Psoas muscle (tissue), 8 donors: ENCODE measurements around the gene ZPLD1. TPM values are rescaled to one million over a fixed set of nuclear protein-coding genes. Genes with fewer than 3 reads are reported as not detected.

Source experiments
- ATAC-seq, 4 donors: fragments of 200-7000 bp; cut with Tn5 transposase; one replicate each; pipeline ENCODE4 v1.9.1; 2020; ENCODE audit warnings: moderate library complexity in 3 of 4, mild to moderate bottlenecking in 2 of 4
- DNase-seq, 2 donors: peaks; one replicate each; pipeline ENCODE4 v3.0.0-alpha.2; 2020
- H3K27ac ChIP-seq: fragments of 200-600 bp; one replicate; pipeline ENCODE4 v1.8.0; 2022
- H3K27me3 ChIP-seq, 3 donors: fragments of 200-600 bp in 1 of 3; one replicate each; pipeline versions ENCODE4 v1.6.1 to v1.8.0; 2013 to 2022; ENCODE audit warnings: low read length in 2 of 3, mild to moderate bottlenecking in 2 of 3, moderate library complexity in 1 of 3; ENCODE audit not compliant: insufficient read depth in 3 of 3
- H3K36me3 ChIP-seq, 2 donors: fragments of 200-600 bp in 1 of 2; one replicate each; pipeline versions ENCODE4 v1.6.1 to v1.8.0; 2013 to 2022; ENCODE audit warnings: low read depth in 1 of 2, mild to moderate bottlenecking in 1 of 2, moderate library complexity in 1 of 2; ENCODE audit not compliant: insufficient read depth in 1 of 2
- H3K4me1 ChIP-seq: fragments of 200-600 bp; one replicate; pipeline ENCODE4 v1.8.0; 2022
- H3K4me3 ChIP-seq: fragments of 200-600 bp; one replicate; pipeline ENCODE4 v1.8.0; 2022; ENCODE audit warnings: mild to moderate bottlenecking
- H3K9me3 ChIP-seq: fragments of 200-600 bp; one replicate; pipeline ENCODE4 v1.8.0; 2022
- WGBS, 3 donors: extraction: QIAGEN DNeasy Blood & Tissue Kit; methylation state at CpG; one replicate each; pipeline versions ENCODE4 v1.1.6 to v1.1.7; 2013; 5-methylcytosine and 5-hydroxymethylcytosine counted together
- intact Hi-C, 2 donors: fragments of 100-400 bp; cut with DNase I; formaldehyde crosslinking; loops; one replicate each; pipeline versions ENCODE4 v1.11.0 to v1.14.2; 2022
- polyA plus RNA-seq, 3 donors: library from polyadenylated mRNA; stranded (reverse); fragments of 200-250 nt; gene quantifications; one replicate each; pipeline ENCODE4 v1.2.3, GENCODE V29; 2013
- total RNA-seq, 4 donors: library from RNA; stranded (reverse); fragmentation: NEBNext Ultra II Directional in 2 of 4; extraction: Animal tissue kit (Norgen Biotek cat#: 25700) in 2 of 4; gene quantifications; one replicate each; pipeline versions ENCODE4 v1.2.1 to v1.2.4, GENCODE V29; 2021 to 2023
- TF ChIP-seq, protein P1 (sequence below): fragments of 200-600 bp; IDR thresholded peaks from one replicate; pipeline ENCODE4 v1.8.0; 2022; ENCODE audit warnings: antibody characterized with exemption
- donor health status: healthy with polysubstance abuse.
- donor health status: DM: no; HTN: no; CAD: no; lungs with moderate emphysema.
- donor health status: Bipolar disorder and iron deficiency.
- donor health status: healthy.
- donor health status: DM: yes; HTN: yes; CAD: no.
- donor health status: DM: no; HTN: no; CAD: no.
- donor health status: DM: no; HTN: no; CAD: no.
- donor health status: DM: yes; HTN: yes; CAD: no.

Gene ZPLD1
- total and polyA plus RNA-seq, 7 donors = 0.01 to 0.50 TPM; not detected in 5

DNA sequence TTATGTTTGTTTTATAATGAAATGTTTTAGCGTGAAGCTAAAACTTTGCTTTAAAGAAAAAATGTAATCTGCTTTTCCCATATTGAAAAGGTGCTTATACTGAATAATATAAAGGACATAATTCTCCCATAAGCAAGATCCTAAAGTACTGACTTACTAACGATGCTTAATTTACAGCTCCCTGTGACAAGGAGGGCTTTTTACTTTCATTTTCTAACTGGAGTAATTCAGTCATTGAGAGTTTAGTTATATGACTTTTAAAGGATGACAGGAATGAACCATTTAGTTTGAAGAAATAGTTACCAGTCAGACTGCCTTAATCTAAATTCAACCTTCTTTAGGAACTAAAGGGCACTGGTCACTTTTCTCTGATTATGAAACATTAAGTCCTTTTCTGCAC lies 19.3 kb upstream of the ZPLD1 start:
- intact Hi-C loops = no loop called here
- no peak for ATAC-seq
- Histone ChIP-seq H3K9me3 (no peaks in the 10 kb centered on the region), H3K27ac (no peak overlapping the region), H3K27me3 (no peaks in the 10 kb centered on the region), H3K4me3 (peak overlapping the region; percentile 20), H3K4me1 (no peaks in the 10 kb centered on the region), H3K36me3 (no peaks in the 10 kb centered on the region)
- TF ChIP-seq, protein P1, sequence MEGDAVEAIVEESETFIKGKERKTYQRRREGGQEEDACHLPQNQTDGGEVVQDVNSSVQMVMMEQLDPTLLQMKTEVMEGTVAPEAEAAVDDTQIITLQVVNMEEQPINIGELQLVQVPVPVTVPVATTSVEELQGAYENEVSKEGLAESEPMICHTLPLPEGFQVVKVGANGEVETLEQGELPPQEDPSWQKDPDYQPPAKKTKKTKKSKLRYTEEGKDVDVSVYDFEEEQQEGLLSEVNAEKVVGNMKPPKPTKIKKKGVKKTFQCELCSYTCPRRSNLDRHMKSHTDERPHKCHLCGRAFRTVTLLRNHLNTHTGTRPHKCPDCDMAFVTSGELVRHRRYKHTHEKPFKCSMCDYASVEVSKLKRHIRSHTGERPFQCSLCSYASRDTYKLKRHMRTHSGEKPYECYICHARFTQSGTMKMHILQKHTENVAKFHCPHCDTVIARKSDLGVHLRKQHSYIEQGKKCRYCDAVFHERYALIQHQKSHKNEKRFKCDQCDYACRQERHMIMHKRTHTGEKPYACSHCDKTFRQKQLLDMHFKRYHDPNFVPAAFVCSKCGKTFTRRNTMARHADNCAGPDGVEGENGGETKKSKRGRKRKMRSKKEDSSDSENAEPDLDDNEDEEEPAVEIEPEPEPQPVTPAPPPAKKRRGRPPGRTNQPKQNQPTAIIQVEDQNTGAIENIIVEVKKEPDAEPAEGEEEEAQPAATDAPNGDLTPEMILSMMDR = no peak
- DNase-seq = no peak
- WGBS, 3 donors = 35 to 61% (median 45%) methylated on average over 2 of the region's 2 CpGs

- TF ChIP-seq, protein P1 = no peak
- no peak overlapping the region for H3K27ac ChIP-seq
- intact Hi-C loops = no loop called here
- no peak overlapping the region for H3K4me3 ChIP-seq
- no peaks in the 10 kb centered on the region for H3K9me3 ChIP-seq
- no peaks in the 10 kb centered on the region for H3K36me3 ChIP-seq
- H3K4me1 ChIP-seq = no peaks in the 10 kb centered on the region
- ATAC-seq (no peak), DNase-seq (no peak)
- H3K27me3 ChIP-seq = no peaks in the 10 kb centered on the region
These were observed 15.0 kb upstream of the ZPLD1 start for GRCh38 chr3:102419786-102420185.

GRCh38 chr3:102441832-102442231 lies 7.0 kb downstream of the ZPLD1 start:
- no peak for DNase-seq
- TF ChIP-seq, protein P1 = no peak
- intact Hi-C loops = no loop called here
- no peak overlapping the region for H3K27ac ChIP-seq
- ATAC-seq = no peak
- H3K4me3 ChIP-seq = no peak overlapping the region
- H3K36me3 ChIP-seq = no peaks in the 10 kb centered on the region
- H3K9me3 ChIP-seq = no peaks in the 10 kb centered on the region
- 70 to 94% (median 82%) methylated on average over 1 of the region's 1 CpG for WGBS, 3 donors
- no peaks in the 10 kb centered on the region for H3K27me3 ChIP-seq
- no peaks in the 10 kb centered on the region for H3K4me1 ChIP-seq

- DNase-seq = no peak
- Histone ChIP-seq H3K27me3 (no peaks in the 10 kb centered on the region), H3K4me3 (no peak overlapping the region), H3K27ac (no peak overlapping the region), H3K9me3 (no peaks in the 10 kb centered on the region), H3K36me3 (no peaks in the 10 kb centered on the region), H3K4me1 (no peaks in the 10 kb centered on the region)
- WGBS, 3 donors = 73 to 88% (median 76%) methylated on average over 2 of the region's 2 CpGs
- TF ChIP-seq, protein P1 = no peak
- intact Hi-C loops = no loop called here
- ATAC-seq = no peak
These were observed 8.2 kb downstream of the ZPLD1 start for GRCh38 chr3:102443021-102443420.

DNA sequence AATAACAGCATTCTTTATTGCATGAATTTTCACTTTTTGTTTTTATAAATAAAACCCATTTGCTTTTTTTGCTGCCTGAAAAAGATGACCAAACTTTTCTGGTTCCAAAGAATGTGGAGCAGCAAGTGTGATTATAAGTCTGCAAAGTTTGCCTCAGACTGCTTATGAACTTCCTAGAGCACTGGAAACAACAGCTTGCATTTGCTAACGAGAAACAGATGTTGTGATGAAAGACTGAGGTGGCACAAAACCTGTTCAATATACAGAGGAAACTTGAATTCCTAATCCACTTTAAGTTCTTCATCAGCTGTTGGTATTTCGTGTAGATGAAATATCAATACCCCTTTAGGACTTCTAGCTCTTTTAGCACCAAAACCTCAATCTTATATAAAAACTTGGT lies 9.3 kb downstream of the ZPLD1 start:
- H3K4me3 ChIP-seq = no peak overlapping the region
- H3K4me1 ChIP-seq = no peaks in the 10 kb centered on the region
- no peak overlapping the region for H3K27ac ChIP-seq
- no peaks in the 10 kb centered on the region for H3K27me3 ChIP-seq
- H3K36me3 ChIP-seq = no peaks in the 10 kb centered on the region
- intact Hi-C loops = no loop called here
- ATAC-seq = no peak
- WGBS, 3 donors = 20 to 29% (median 29%) methylated on average over 2 of the region's 2 CpGs
- no peaks in the 10 kb centered on the region for H3K9me3 ChIP-seq
- no peak for DNase-seq
- TF ChIP-seq, protein P1 = no peak
